ENCODE measurements around the gene THAP4.

Gene THAP4

DNA sequence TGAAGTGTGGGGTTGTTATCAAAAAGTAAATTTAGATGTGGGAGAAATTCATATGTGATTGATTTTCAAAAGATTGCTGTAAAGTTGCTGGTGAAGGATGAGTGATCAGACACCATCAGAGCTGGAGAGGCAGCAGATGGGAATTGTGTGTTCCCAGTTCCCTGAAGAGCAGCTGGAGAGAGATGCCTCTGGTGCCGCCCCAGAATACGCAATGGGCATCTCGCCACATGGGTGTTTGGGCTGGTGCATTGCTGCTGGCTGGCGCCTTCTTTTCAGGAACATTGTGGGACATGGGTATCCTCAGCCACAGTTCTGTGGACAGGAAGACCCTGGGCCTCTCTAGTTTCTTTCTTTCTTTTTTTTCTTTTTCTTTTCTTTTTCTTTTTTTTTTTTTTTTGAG, 12.4 kb upstream of the THAP4 start (continued):
- TF ChIP-seq ZNF565 (CRISPR knock-in tag; conservative IDR thresholded peaks at IDR 0.05; ENCODE audit: low read depth) = no peak

DNA sequence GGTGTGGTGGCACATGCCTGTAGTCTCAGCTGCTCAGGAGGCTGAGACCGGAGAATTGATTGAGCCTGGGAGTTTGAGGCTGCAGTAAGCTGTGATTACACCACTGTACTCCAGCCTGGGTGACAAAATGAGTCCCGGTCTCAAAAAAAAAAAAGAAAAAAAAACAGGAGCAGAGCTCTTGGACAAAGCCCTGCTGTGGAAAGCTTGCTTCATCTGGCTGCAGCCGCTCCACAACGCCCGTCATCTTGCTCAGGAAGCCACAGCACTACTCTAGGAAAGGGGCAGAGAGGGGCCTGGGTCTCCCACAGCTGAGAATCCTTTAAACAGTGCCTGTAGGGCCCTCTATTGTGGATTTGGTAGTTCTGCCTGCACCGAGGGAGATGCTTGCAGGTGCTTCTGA, 11.5 kb upstream of the THAP4 start:
- no peak for ATAC-seq
- TF ChIP-seq, protein P1, sequence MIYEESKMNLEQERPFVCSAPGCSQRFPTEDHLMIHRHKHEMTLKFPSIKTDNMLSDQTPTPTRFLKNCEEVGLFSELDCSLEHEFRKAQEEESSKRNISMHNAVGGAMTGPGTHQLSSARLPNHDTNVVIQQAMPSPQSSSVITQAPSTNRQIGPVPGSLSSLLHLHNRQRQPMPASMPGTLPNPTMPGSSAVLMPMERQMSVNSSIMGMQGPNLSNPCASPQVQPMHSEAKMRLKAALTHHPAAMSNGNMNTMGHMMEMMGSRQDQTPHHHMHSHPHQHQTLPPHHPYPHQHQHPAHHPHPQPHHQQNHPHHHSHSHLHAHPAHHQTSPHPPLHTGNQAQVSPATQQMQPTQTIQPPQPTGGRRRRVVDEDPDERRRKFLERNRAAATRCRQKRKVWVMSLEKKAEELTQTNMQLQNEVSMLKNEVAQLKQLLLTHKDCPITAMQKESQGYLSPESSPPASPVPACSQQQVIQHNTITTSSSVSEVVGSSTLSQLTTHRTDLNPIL (CRISPR knock-in tag; IDR thresholded peaks at IDR 0.05; ENCODE audit: low read depth) = no peak
- no peak for TF ChIP-seq ISL1 (CRISPR knock-in tag; IDR thresholded peaks at IDR 0.05)
- TF ChIP-seq ZFP3 (CRISPR knock-in tag; IDR thresholded peaks at IDR 0.05) = no peak
- TF ChIP-seq, protein P2, sequence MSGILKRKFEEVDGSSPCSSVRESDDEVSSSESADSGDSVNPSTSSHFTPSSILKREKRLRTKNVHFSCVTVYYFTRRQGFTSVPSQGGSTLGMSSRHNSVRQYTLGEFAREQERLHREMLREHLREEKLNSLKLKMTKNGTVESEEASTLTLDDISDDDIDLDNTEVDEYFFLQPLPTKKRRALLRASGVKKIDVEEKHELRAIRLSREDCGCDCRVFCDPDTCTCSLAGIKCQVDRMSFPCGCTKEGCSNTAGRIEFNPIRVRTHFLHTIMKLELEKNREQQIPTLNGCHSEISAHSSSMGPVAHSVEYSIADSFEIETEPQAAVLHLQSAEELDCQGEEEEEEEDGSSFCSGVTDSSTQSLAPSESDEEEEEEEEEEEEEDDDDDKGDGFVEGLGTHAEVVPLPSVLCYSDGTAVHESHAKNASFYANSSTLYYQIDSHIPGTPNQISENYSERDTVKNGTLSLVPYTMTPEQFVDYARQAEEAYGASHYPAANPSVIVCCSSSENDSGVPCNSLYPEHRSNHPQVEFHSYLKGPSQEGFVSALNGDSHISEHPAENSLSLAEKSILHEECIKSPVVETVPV (CRISPR knock-in tag; IDR thresholded peaks at IDR 0.05) = no peak

GRCh38 chr2:241645915-241646645, 9.1 kb upstream of the THAP4 start:
- TF ChIP-seq TCF4 (CRISPR knock-in tag; IDR thresholded peaks at IDR 0.05; ENCODE audit: borderline replicate concordance) (no peak), PPARA (CRISPR knock-in tag; IDR thresholded peaks at IDR 0.05; ENCODE audit: borderline replicate concordance) (no peak)
- no peak for ATAC-seq

- no peak for ATAC-seq
- TF ChIP-seq ZNF565 (CRISPR knock-in tag; conservative IDR thresholded peaks at IDR 0.05; ENCODE audit: low read depth) (no peak), OSR1 (CRISPR knock-in tag; IDR thresholded peaks at IDR 0.05) (no peak), ZNF8 (CRISPR knock-in tag; IDR thresholded peaks at IDR 0.05) (no peak), ZFP3 (CRISPR knock-in tag; IDR thresholded peaks at IDR 0.05) (no peak), PATZ1 (CRISPR knock-in tag; IDR thresholded peaks at IDR 0.05; ENCODE audit: borderline replicate concordance) (no peak), PPARA (CRISPR knock-in tag; IDR thresholded peaks at IDR 0.05; ENCODE audit: borderline replicate concordance) (no peak), GLIS3 (CRISPR knock-in tag; IDR thresholded peaks at IDR 0.05) (no peak), CSDC2 (CRISPR knock-in tag; IDR thresholded peaks at IDR 0.05) (no peak), ISL1 (CRISPR knock-in tag; IDR thresholded peaks at IDR 0.05) (no peak), RARB (CRISPR knock-in tag; IDR thresholded peaks at IDR 0.05) (no peak), ZFP30 (CRISPR knock-in tag; IDR thresholded peaks at IDR 0.05) (no peak), BACH2 (CRISPR knock-in tag; IDR thresholded peaks at IDR 0.05; ENCODE audit: borderline replicate concordance) (no peak)
- TF ChIP-seq, protein P3, sequence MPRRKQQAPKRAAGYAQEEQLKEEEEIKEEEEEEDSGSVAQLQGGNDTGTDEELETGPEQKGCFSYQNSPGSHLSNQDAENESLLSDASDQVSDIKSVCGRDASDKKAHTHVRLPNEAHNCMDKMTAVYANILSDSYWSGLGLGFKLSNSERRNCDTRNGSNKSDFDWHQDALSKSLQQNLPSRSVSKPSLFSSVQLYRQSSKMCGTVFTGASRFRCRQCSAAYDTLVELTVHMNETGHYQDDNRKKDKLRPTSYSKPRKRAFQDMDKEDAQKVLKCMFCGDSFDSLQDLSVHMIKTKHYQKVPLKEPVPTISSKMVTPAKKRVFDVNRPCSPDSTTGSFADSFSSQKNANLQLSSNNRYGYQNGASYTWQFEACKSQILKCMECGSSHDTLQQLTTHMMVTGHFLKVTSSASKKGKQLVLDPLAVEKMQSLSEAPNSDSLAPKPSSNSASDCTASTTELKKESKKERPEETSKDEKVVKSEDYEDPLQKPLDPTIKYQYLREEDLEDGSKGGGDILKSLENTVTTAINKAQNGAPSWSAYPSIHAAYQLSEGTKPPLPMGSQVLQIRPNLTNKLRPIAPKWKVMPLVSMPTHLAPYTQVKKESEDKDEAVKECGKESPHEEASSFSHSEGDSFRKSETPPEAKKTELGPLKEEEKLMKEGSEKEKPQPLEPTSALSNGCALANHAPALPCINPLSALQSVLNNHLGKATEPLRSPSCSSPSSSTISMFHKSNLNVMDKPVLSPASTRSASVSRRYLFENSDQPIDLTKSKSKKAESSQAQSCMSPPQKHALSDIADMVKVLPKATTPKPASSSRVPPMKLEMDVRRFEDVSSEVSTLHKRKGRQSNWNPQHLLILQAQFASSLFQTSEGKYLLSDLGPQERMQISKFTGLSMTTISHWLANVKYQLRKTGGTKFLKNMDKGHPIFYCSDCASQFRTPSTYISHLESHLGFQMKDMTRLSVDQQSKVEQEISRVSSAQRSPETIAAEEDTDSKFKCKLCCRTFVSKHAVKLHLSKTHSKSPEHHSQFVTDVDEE (CRISPR knock-in tag; IDR thresholded peaks at IDR 0.05) = no peak
- TF ChIP-seq, protein P2 (CRISPR knock-in tag; IDR thresholded peaks at IDR 0.05) = no peak
These were observed 8.3 kb upstream of the THAP4 start for GRCh38 chr2:241645056-241645914.
